22Rv1 (cell line): ENCODE data around the gene CASP3.

ENCODE experiments used
- CTCF ChIP-seq: fragments of 450-650 bp; IDR thresholded peaks from 2 replicates; pipeline ENCODE4 v1.5.1; 2017; ENCODE audit warnings: mild to moderate bottlenecking
- ZFX ChIP-seq: fragments of 450-650 bp; IDR thresholded peaks from 2 replicates; pipeline ENCODE4 v1.6.1; 2017; ENCODE audit warnings: antibody characterized with exemption, borderline replicate concordance

- TF ChIP-seq CTCF (no peak), ZFX (no peak)
Observed at GRCh38 chr4:184614509-184614908, 34.7 kb downstream of the CASP3 start.
